Measurements from ENCODE around the gene CPNE4. TPM values are rescaled to one million over a fixed set of nuclear protein-coding genes. Genes with fewer than 3 reads are reported as not detected.

CPNE4 gene
- total RNA-seq, 1 experiment from 2014 or later: 5.7 TPM

DNA sequence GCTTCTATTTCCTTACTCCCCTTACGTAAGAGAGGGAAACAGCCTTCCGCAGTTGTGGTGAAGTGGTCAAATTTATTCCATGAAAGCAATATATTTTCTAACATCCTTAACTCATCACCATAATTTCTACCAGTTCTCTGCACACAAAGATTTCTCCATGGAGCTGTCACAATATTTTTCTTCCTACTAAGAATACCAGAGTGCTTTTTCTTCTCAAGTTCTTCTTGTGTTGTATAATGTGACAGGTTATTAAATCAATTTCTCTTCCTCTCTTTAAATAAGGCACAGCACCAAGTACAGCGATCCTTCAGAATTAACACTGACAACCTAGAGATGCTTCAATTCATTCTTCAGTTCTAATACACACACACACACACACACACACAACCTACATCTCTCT, 153.0 kb downstream of the CPNE4 start:
- POLR2A ChIA-PET (ENCODE audit: low non-redundant PET): no interaction called here
- Histone ChIP-seq H3K36me3 (ENCODE audit: insufficient read depth, low read length, poor library complexity, severe bottlenecking) (no peaks in the 10 kb centered on the region), H3K27ac (ENCODE audit: low read depth, low read length, poor library complexity, severe bottlenecking) (no peak overlapping the region), H3K4me1 (ENCODE audit: insufficient read depth, low read length, poor library complexity, severe bottlenecking) (no peaks in the 10 kb centered on the region), H3K4me3 (ENCODE audit: low read depth, low read length, poor library complexity, severe bottlenecking) (no peak overlapping the region), H3K9me3 (ENCODE audit: low read depth, low read length, poor library complexity, severe bottlenecking) (no peaks in the 10 kb centered on the region), H3K27me3 (replicated peaks; ENCODE audit: insufficient read depth, low read depth, low read length, poor library complexity) (no peaks in the 10 kb centered on the region)
- intact Hi-C loops (cut with micrococcal nuclease; ENCODE audit: unreplicated experiment): no loop called here
- CTCF ChIA-PET: no interaction called here
- BruUV-seq (replicated peaks): no TSS peak
- DNase-seq (ENCODE audit: low spot score): no peak
- TF ChIP-seq EZH2 (IDR thresholded peaks at IDR 0.05; ENCODE audit: borderline replicate concordance, low read depth, low read length, poor library complexity, severe bottlenecking) (no peak), CTCF (conservative IDR thresholded peaks at IDR 0.05; ENCODE audit: low read depth, low read length) (no peak)

DNA sequence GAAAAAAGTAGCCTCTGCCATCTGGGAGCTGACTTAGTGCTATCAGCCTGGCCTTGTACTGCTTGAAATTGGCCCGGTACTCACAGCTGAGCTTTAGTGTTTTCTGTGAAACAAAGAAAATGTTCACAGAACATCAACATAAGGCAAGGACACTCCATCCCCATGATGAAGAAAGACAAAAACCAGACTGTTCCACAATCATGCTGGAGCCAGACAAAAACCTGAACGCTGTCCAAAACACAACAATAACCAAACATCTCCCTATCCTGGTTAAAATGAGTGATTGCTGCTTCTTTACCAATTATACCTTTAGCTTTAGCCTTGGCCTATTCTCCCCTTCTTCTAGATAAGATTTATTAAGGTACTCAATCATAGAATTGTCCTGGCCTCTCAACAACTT, 153.9 kb downstream of the CPNE4 start:
- ChIA-PET POLR2A (ENCODE audit: low non-redundant PET) (no interaction called here), CTCF (no interaction called here)
- TF ChIP-seq EZH2 (IDR thresholded peaks at IDR 0.05; ENCODE audit: borderline replicate concordance, low read depth, low read length, poor library complexity, severe bottlenecking) (no peak), CTCF (conservative IDR thresholded peaks at IDR 0.05; ENCODE audit: low read depth, low read length) (no peak)
- H3K27me3 ChIP-seq (replicated peaks; ENCODE audit: insufficient read depth, low read depth, low read length, poor library complexity): no peaks in the 10 kb centered on the region
- H3K36me3 ChIP-seq (ENCODE audit: insufficient read depth, low read length, poor library complexity, severe bottlenecking): no peaks in the 10 kb centered on the region
- DNase-seq (ENCODE audit: low spot score): no peak
- H3K27ac ChIP-seq (ENCODE audit: low read depth, low read length, poor library complexity, severe bottlenecking): no peak overlapping the region
- no peaks in the 10 kb centered on the region for H3K9me3 ChIP-seq (ENCODE audit: low read depth, low read length, poor library complexity, severe bottlenecking)
- BruUV-seq (replicated peaks): no TSS peak
- H3K4me3 ChIP-seq (ENCODE audit: low read depth, low read length, poor library complexity, severe bottlenecking): no peak overlapping the region
- no peaks in the 10 kb centered on the region for H3K4me1 ChIP-seq (ENCODE audit: insufficient read depth, low read length, poor library complexity, severe bottlenecking)
- intact Hi-C loops (cut with micrococcal nuclease; ENCODE audit: unreplicated experiment): no loop called here

- H3K27me3 ChIP-seq (replicated peaks; ENCODE audit: insufficient read depth, low read depth, low read length, poor library complexity): no peaks in the 10 kb centered on the region
- H3K27ac ChIP-seq (ENCODE audit: low read depth, low read length, poor library complexity, severe bottlenecking): no peak overlapping the region
- no TSS peak for BruUV-seq (replicated peaks)
- no peak for DNase-seq (ENCODE audit: low spot score)
- intact Hi-C loops (cut with micrococcal nuclease; ENCODE audit: unreplicated experiment): no loop called here
- POLR2A ChIA-PET (ENCODE audit: low non-redundant PET): no interaction called here
- H3K9me3 ChIP-seq (ENCODE audit: low read depth, low read length, poor library complexity, severe bottlenecking): no peaks in the 10 kb centered on the region
- H3K4me1 ChIP-seq (ENCODE audit: insufficient read depth, low read length, poor library complexity, severe bottlenecking): no peaks in the 10 kb centered on the region
- no peak for TF ChIP-seq EZH2 (IDR thresholded peaks at IDR 0.05; ENCODE audit: borderline replicate concordance, low read depth, low read length, poor library complexity, severe bottlenecking)
- no peak for TF ChIP-seq CTCF (conservative IDR thresholded peaks at IDR 0.05; ENCODE audit: low read depth, low read length)
- CTCF ChIA-PET: no interaction called here
- no peaks in the 10 kb centered on the region for H3K36me3 ChIP-seq (ENCODE audit: insufficient read depth, low read length, poor library complexity, severe bottlenecking)
- H3K4me3 ChIP-seq (ENCODE audit: low read depth, low read length, poor library complexity, severe bottlenecking): no peak overlapping the region
These were observed 166.6 kb downstream of the CPNE4 start for GRCh38 chr3:131868203-131868602.

Measured in A673 (cell line).